ENCODE measurements around the gene OR1E2.

GRCh38 chr17:3440451-3440850 lies 6.8 kb upstream of the OR1E2 start:
- TF ChIP-seq BACH2 (CRISPR knock-in tag; IDR thresholded peaks at IDR 0.05; ENCODE audit: borderline replicate concordance) (no peak), OSR1 (CRISPR knock-in tag; IDR thresholded peaks at IDR 0.05) (no peak), PATZ1 (CRISPR knock-in tag; IDR thresholded peaks at IDR 0.05; ENCODE audit: borderline replicate concordance) (no peak), ZC3H10 (CRISPR knock-in tag; IDR thresholded peaks at IDR 0.05) (no peak), ISL1 (CRISPR knock-in tag; IDR thresholded peaks at IDR 0.05) (no peak), ZFP30 (CRISPR knock-in tag; IDR thresholded peaks at IDR 0.05) (no peak), ZNF8 (CRISPR knock-in tag; IDR thresholded peaks at IDR 0.05) (no peak)

Data from SK-N-SH treated with all-trans-retinoic acid at 6 μM for 48 hours (cell line).